Measurements from ENCODE around the gene VEPH1.

- TF ChIP-seq CTCF (IDR thresholded peaks at IDR 0.05) (no peak), POLR2A (IDR thresholded peaks at IDR 0.05) (no peak)
Measured at GRCh38 chr3:157512534-157512933, 9.3 kb upstream of the VEPH1 start.

Measured in testis (tissue), 2 donors.